Liver (tissue), 9 donors: ENCODE measurements around the gene MTMR11. TPM values are rescaled to one million over a fixed set of nuclear protein-coding genes. Genes with fewer than 3 reads are reported as not detected.
A peak's percentile ranks its signal among the peaks of the same experiment; 100 is the strongest.

Experiments used
- DNase-seq: peaks from one replicate; pipeline ENCODE4 v3.0.0-alpha.2; 2017; ENCODE audit warnings: low spot score
- H3K27ac ChIP-seq, 2 donors: one replicate each; pipeline ENCODE4 v1.7.0; 2013; ENCODE audit warnings: inconsistent platforms in 2 of 2, low read length in 2 of 2, control low read depth in 1 of 2, low read depth in 1 of 2, mild to moderate bottlenecking in 1 of 2
- H3K27me3 ChIP-seq, 4 donors: one replicate each; pipeline versions ENCODE4 v1.6.1 to v1.7.0; 2013; ENCODE audit warnings: low read length in 3 of 4, inconsistent platforms in 1 of 4, mild to moderate bottlenecking in 1 of 4, moderate library complexity in 1 of 4; ENCODE audit not compliant: control insufficient read depth in 4 of 4, insufficient read depth in 4 of 4
- H3K36me3 ChIP-seq, 4 donors: one replicate each; pipeline versions ENCODE4 v1.6.1 to v1.7.0; 2013; ENCODE audit warnings: low read length in 3 of 4, mild to moderate bottlenecking in 3 of 4, low read depth in 1 of 4, moderate library complexity in 1 of 4; ENCODE audit not compliant: control insufficient read depth in 4 of 4, insufficient read depth in 3 of 4
- H3K4me1 ChIP-seq, 4 donors: one replicate each; pipeline versions ENCODE4 v1.6.1 to v1.7.0; 2013; ENCODE audit warnings: low read length in 3 of 4, mild to moderate bottlenecking in 3 of 4, moderate library complexity in 1 of 4; ENCODE audit not compliant: control insufficient read depth in 4 of 4, insufficient read depth in 4 of 4
- H3K4me3 ChIP-seq, 3 donors: one replicate each; pipeline versions ENCODE4 v1.6.1 to v1.7.0; 2013; ENCODE audit warnings: low read length in 3 of 3, control low read depth in 1 of 3, low read depth in 1 of 3, mild to moderate bottlenecking in 1 of 3
- H3K9ac ChIP-seq, 2 donors: one replicate each; pipeline ENCODE4 v1.7.0; 2013; ENCODE audit warnings: low read length in 2 of 2, mild to moderate bottlenecking in 2 of 2, moderate library complexity in 2 of 2, control low read depth in 1 of 2, low read depth in 1 of 2
- H3K9me3 ChIP-seq, 4 donors: one replicate each; pipeline versions ENCODE4 v1.6.1 to v1.7.0; 2013; ENCODE audit warnings: low read length in 3 of 4; ENCODE audit not compliant: control insufficient read depth in 4 of 4
- ATF3 ChIP-seq: IDR thresholded peaks from 2 replicates; pipeline ENCODE4 v1.6.1; 2016; ENCODE audit warnings: antibody characterized with exemption
- FOXA2 ChIP-seq: IDR thresholded peaks from 2 replicates; pipeline ENCODE4 v1.6.1; 2016; ENCODE audit warnings: antibody characterized with exemption
- GABPA ChIP-seq, 2 donors: IDR thresholded peaks in 1 of 2; conservative IDR thresholded peaks in 1 of 2; 2 replicates each; pipeline ENCODE4 v1.6.1; 2016; ENCODE audit warnings: antibody characterized with exemption in 2 of 2, mild to moderate bottlenecking in 1 of 2, moderate library complexity in 1 of 2
- HNF4A ChIP-seq, 2 donors: conservative IDR thresholded peaks; 2 replicates each; pipeline ENCODE4 v1.6.1; 2016; ENCODE audit warnings: antibody characterized with exemption in 2 of 2, mild to moderate bottlenecking in 2 of 2
- HNF4G ChIP-seq: IDR thresholded peaks from 2 replicates; pipeline ENCODE4 v1.6.1; 2016; ENCODE audit warnings: antibody characterized with exemption
- JUND ChIP-seq, 2 donors: IDR thresholded peaks; 2 replicates each; pipeline ENCODE4 v1.6.1; 2016; ENCODE audit warnings: antibody characterized with exemption in 2 of 2
- NR2F2 ChIP-seq: IDR thresholded peaks from 2 replicates; pipeline ENCODE4 v1.6.1; 2016; ENCODE audit warnings: antibody characterized with exemption
- REST ChIP-seq: IDR thresholded peaks from 2 replicates; pipeline ENCODE4 v1.6.1; 2016; ENCODE audit warnings: antibody characterized with exemption, mild to moderate bottlenecking
- SP1 ChIP-seq: IDR thresholded peaks from 2 replicates; pipeline ENCODE4 v1.6.1; 2018; ENCODE audit warnings: antibody characterized with exemption, mild to moderate bottlenecking
- TAF1 ChIP-seq: conservative IDR thresholded peaks from 2 replicates; pipeline ENCODE4 v1.6.1; 2016; ENCODE audit warnings: antibody characterized with exemption, mild to moderate bottlenecking
- YY1 ChIP-seq: IDR thresholded peaks from 2 replicates; pipeline ENCODE4 v1.6.1; 2016; ENCODE audit warnings: antibody characterized with exemption, mild to moderate bottlenecking
- ZBTB33 ChIP-seq: IDR thresholded peaks from 2 replicates; pipeline ENCODE4 v1.6.1; 2016; ENCODE audit warnings: antibody characterized with exemption
- WGBS: extraction: QIAGEN DNeasy Blood & Tissue Kit; methylation state at CpG from one replicate; pipeline ENCODE4 v1.1.7; 2013; 5-methylcytosine and 5-hydroxymethylcytosine counted together
- polyA plus RNA-seq, 2 donors: library from polyadenylated mRNA; stranded (reverse) in 1 of 2; unstranded in 1 of 2; fragments of 200-250 nt in 1 of 2; fragments of >200 nt in 1 of 2; fragmentation: Nextera tagmentation in 1 of 2; extraction: Ambion mirVana in 1 of 2; gene quantifications; one replicate each; pipeline versions ENCODE4 v1.2.1 to v1.2.3, GENCODE V29; 2013 to 2015
- total RNA-seq, 2 donors: library from RNA; depleted of rRNA; stranded (reverse); fragments of >200 nt; gene quantifications; one replicate each; pipeline ENCODE4 v1.2.3, GENCODE V29; 2014
- TF ChIP-seq, protein P1 (sequence below): fragments of 150-350 bp; IDR thresholded peaks from 2 replicates; pipeline ENCODE4 v1.5.1; 2017; ENCODE audit warnings: improper control_type of control experiment, low read depth, low read length; ENCODE audit not compliant: missing input control
- TF ChIP-seq, protein P2 (sequence below): IDR thresholded peaks from 2 replicates; pipeline ENCODE4 v1.6.1; 2016; ENCODE audit warnings: antibody characterized with exemption
- donor health status: healthy.
- donor health status: healthy.
- donor health status: healthy.
- donor health status: healthy.
- donor health status: healthy.

MTMR11 gene
- total and polyA plus RNA-seq, 4 donors, result 1.5 to 2.1 (median 1.8) TPM

- Histone ChIP-seq H3K27me3 (no peaks in the 10 kb centered on the region), H3K9me3 (no peaks in the 10 kb centered on the region), H3K27ac (no peak overlapping the region), H3K36me3 (peaks cover 8 to 35% (median 18%) of the 10 kb centered on the region in 4 donors), H3K4me3 (no peak overlapping the region), H3K4me1 (peaks cover 0 to 9% (median 3%) of the 10 kb centered on the region in 4 donors), H3K9ac (no peak overlapping the region)
- 37% methylated on average over 2 of the region's 2 CpGs for WGBS
- DNase-seq, result no peak
- no peak for TF ChIP-seq ATF3
- TF ChIP-seq HNF4A (conservative IDR thresholded peaks at IDR 0.05), result no peak
- no peak for TF ChIP-seq SP1
- TF ChIP-seq HNF4G, result no peak
- no peak for TF ChIP-seq NR2F2
- TF ChIP-seq FOXA2, result no peak
- no peak for TF ChIP-seq ZBTB33
- no peak for TF ChIP-seq JUND (IDR thresholded peaks at IDR 0.05)
- TF ChIP-seq, protein P1, sequence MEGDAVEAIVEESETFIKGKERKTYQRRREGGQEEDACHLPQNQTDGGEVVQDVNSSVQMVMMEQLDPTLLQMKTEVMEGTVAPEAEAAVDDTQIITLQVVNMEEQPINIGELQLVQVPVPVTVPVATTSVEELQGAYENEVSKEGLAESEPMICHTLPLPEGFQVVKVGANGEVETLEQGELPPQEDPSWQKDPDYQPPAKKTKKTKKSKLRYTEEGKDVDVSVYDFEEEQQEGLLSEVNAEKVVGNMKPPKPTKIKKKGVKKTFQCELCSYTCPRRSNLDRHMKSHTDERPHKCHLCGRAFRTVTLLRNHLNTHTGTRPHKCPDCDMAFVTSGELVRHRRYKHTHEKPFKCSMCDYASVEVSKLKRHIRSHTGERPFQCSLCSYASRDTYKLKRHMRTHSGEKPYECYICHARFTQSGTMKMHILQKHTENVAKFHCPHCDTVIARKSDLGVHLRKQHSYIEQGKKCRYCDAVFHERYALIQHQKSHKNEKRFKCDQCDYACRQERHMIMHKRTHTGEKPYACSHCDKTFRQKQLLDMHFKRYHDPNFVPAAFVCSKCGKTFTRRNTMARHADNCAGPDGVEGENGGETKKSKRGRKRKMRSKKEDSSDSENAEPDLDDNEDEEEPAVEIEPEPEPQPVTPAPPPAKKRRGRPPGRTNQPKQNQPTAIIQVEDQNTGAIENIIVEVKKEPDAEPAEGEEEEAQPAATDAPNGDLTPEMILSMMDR, result no peak
- no peak for TF ChIP-seq REST
- TF ChIP-seq GABPA (IDR thresholded peaks at IDR 0.05 in 1 of 2, conservative IDR thresholded peaks at IDR 0.05 in 1 of 2), result no peak
- TF ChIP-seq TAF1, result no peak
- TF ChIP-seq, protein P2, sequence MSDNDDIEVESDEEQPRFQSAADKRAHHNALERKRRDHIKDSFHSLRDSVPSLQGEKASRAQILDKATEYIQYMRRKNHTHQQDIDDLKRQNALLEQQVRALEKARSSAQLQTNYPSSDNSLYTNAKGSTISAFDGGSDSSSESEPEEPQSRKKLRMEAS, result no peak
These were observed 35.9 kb upstream of the MTMR11 start for GRCh38 chr1:149972547-149972946.

GRCh38 chr1:149967646-149968045 is 31.0 kb upstream of the MTMR11 start:
- no peak for DNase-seq
- Histone ChIP-seq H3K4me1 (peaks cover 3 to 28% (median 15%) of the 10 kb centered on the region in 4 donors), H3K36me3 (peaks cover 4 to 40% (median 20%) of the 10 kb centered on the region in 4 donors), H3K4me3 (no peak overlapping the region), H3K9ac (no peak overlapping the region), H3K27me3 (no peaks in the 10 kb centered on the region), H3K27ac (peak overlapping the region in 1 of 2 donors; percentile 23), H3K9me3 (no peaks in the 10 kb centered on the region)
- TF ChIP-seq YY1 (no peak), HNF4G (no peak), ATF3 (no peak), ZBTB33 (no peak), SP1 (no peak)
